ENCODE results near the gene CLIP3. TPM values are rescaled to one million over a fixed set of nuclear protein-coding genes. Genes with fewer than 3 reads are reported as not detected.

Gene CLIP3
- total RNA-seq, 1 experiment from 2014 or later = 1.5 TPM

- no peak for TF ChIP-seq EZH2phosphoT487 (IDR thresholded peaks at IDR 0.05; ENCODE audit: borderline replicate concordance)
- TF ChIP-seq SRF (IDR thresholded peaks at IDR 0.05; ENCODE audit: low read depth) = no peak
Measured at GRCh38 chr19:36026091-36026876, 6.4 kb downstream of the CLIP3 start (continued).

- H3K4me3 ChIP-seq (replicated peaks in 1 of 2; ENCODE audit: low read depth in 1 of 2, low read length in 2 of 2) = no peak overlapping the region
- H3K27me3 ChIP-seq (ENCODE audit: insufficient read depth, low read length) = no peaks in the 10 kb centered on the region
- no peaks in the 10 kb centered on the region for H3K4me1 ChIP-seq (ENCODE audit: control insufficient read depth in 1 of 2, insufficient read depth in 2 of 2, low read length in 2 of 2)
- no peaks in the 10 kb centered on the region for H3K9me2 ChIP-seq (ENCODE audit: insufficient read depth)
- DNase-seq (ENCODE audit: low read depth, low spot score) (no peak), ATAC-seq (no peak)
- CTCF ChIA-PET = no interaction called here
- POLR2A ChIA-PET = no interaction called here
- H3K4me2 ChIP-seq (ENCODE audit: low read length) = no peak overlapping the region
- peaks cover 0 to 30% of the 10 kb centered on the region in 2 experiments; a peak in 2 of 4 replicates for H3K36me3 ChIP-seq (ENCODE audit: control insufficient read depth in 1 of 2, insufficient read depth in 2 of 2, low read length in 2 of 2)
- RAD21 ChIA-PET (ENCODE audit: low non-redundant PET in 1 of 2, low total read pairs in 2 of 2, uncharacterized antibody in 2 of 2, unreplicated experiment in 2 of 2) = no interaction called here
- no TSS peak for BruUV-seq (replicated peaks)
- no peaks in the 10 kb centered on the region for H4K20me1 ChIP-seq (ENCODE audit: insufficient read depth)
- no peak overlapping the region for H3K9ac ChIP-seq (ENCODE audit: low read length)
- intact Hi-C loops (cut with micrococcal nuclease) = no loop called here
- H2AFZ ChIP-seq (ENCODE audit: low read depth, low read length, poor library complexity, severe bottlenecking) = no peak overlapping the region
- no peak for TF ChIP-seq EGR1 (IDR thresholded peaks at IDR 0.05; ENCODE audit: low read depth)
- no peaks in the 10 kb centered on the region for H3K79me2 ChIP-seq (ENCODE audit: insufficient read depth, low read length)
- no peaks in the 10 kb centered on the region for H3K9me3 ChIP-seq (ENCODE audit: control insufficient read depth in 1 of 2, insufficient read depth in 1 of 2, low read depth in 1 of 2, low read length in 2 of 2)
- H3K27ac ChIP-seq (ENCODE audit: low read depth, low read length) = no peak overlapping the region
Measured at GRCh38 chr19:36025541-36025940, 7.1 kb downstream of the CLIP3 start.

- H4K20me1 ChIP-seq (ENCODE audit: insufficient read depth) = no peaks in the 10 kb centered on the region
- DNase-seq (ENCODE audit: low read depth, low spot score) (no peak), ATAC-seq (no peak)
- H3K79me2 ChIP-seq (ENCODE audit: insufficient read depth, low read length) = no peaks in the 10 kb centered on the region
- no peak overlapping the region for H2AFZ ChIP-seq (ENCODE audit: low read depth, low read length, poor library complexity, severe bottlenecking)
- RAD21 ChIA-PET (ENCODE audit: low non-redundant PET in 1 of 2, low total read pairs in 2 of 2, uncharacterized antibody in 2 of 2, unreplicated experiment in 2 of 2) = no interaction called here
- no TSS peak for BruUV-seq (replicated peaks)
- no peak overlapping the region for H3K4me3 ChIP-seq (replicated peaks in 1 of 2; ENCODE audit: low read depth in 1 of 2, low read length in 2 of 2)
- H3K27me3 ChIP-seq (ENCODE audit: insufficient read depth, low read length) = no peaks in the 10 kb centered on the region
- POLR2A ChIA-PET = no interaction called here
- H3K9ac ChIP-seq (ENCODE audit: low read length) = no peak overlapping the region
- no peak overlapping the region for H3K4me2 ChIP-seq (ENCODE audit: low read length)
- no peaks in the 10 kb centered on the region for H3K4me1 ChIP-seq (ENCODE audit: control insufficient read depth in 1 of 2, insufficient read depth in 2 of 2, low read length in 2 of 2)
- intact Hi-C loops (cut with micrococcal nuclease) = no loop called here
- H3K27ac ChIP-seq (ENCODE audit: low read depth, low read length) = no peak overlapping the region
- no peaks in the 10 kb centered on the region for H3K9me2 ChIP-seq (ENCODE audit: insufficient read depth)
- peaks cover 0 to 28% of the 10 kb centered on the region in 2 experiments; a peak in 2 of 4 replicates for H3K36me3 ChIP-seq (ENCODE audit: control insufficient read depth in 1 of 2, insufficient read depth in 2 of 2, low read length in 2 of 2)
- H3K9me3 ChIP-seq (ENCODE audit: control insufficient read depth in 1 of 2, insufficient read depth in 1 of 2, low read depth in 1 of 2, low read length in 2 of 2) = no peaks in the 10 kb centered on the region
- CTCF ChIA-PET = no interaction called here
- TF ChIP-seq CEBPB (IDR thresholded peaks at IDR 0.05; ENCODE audit: low read depth) (no peak), EGR1 (IDR thresholded peaks at IDR 0.05; ENCODE audit: low read depth) (no peak), MAX (IDR thresholded peaks at IDR 0.05) (no peak), RAD21 (IDR thresholded peaks at IDR 0.05; ENCODE audit: low read depth) (no peak), YY1 (IDR thresholded peaks at IDR 0.05; ENCODE audit: extremely low read depth, insufficient replicate concordance, low read depth, low read length) (no peak), POLR2AphosphoS5 (IDR thresholded peaks at IDR 0.05; ENCODE audit: low read depth, low read length) (no peak), EZH2phosphoT487 (IDR thresholded peaks at IDR 0.05; ENCODE audit: borderline replicate concordance) (no peak), SP1 (IDR thresholded peaks at IDR 0.05; ENCODE audit: low read depth) (no peak), ZBTB33 (IDR thresholded peaks at IDR 0.05; ENCODE audit: extremely low read depth, insufficient replicate concordance, low read length) (no peak), REST (IDR thresholded peaks at IDR 0.05; ENCODE audit: low read depth) (no peak)
Measured at GRCh38 chr19:36023432-36023831, 9.2 kb downstream of the CLIP3 start.

All from HCT116 (cell line).